DND-41 (cell line): ENCODE results near the gene HAND1.

Experiments used
- ATAC-seq: fragments of 200-7000 bp; cut with Tn5 transposase; 3 replicates; pipeline ENCODE4 v1.9.1; 2021; ENCODE audit warnings: low read depth; ENCODE audit not compliant: insufficient read depth
- DNase-seq: peaks from one replicate; pipeline ENCODE4 v3.0.0-alpha.2; 2020
- H2AFZ ChIP-seq: 2 replicates; pipeline ENCODE4 v1.6.0; 2012; ENCODE audit warnings: low read depth, low read length
- H3K27ac ChIP-seq: 2 replicates; pipeline ENCODE4 v1.5.1; 2012; ENCODE audit warnings: low read length, inconsistent platforms
- H3K27me3 ChIP-seq: fragments of 200-600 bp; sonication (generic); 2 replicates; pipeline ENCODE4 v1.6.0; 2012; ENCODE audit warnings: low read length, mild to moderate bottlenecking, inconsistent platforms; ENCODE audit not compliant: insufficient read depth, poor library complexity
- H3K36me3 ChIP-seq: 2 replicates; pipeline ENCODE4 v1.5.1; 2012; ENCODE audit warnings: low read length, inconsistent platforms; ENCODE audit not compliant: insufficient read depth
- H3K4me1 ChIP-seq: 2 replicates; pipeline ENCODE4 v1.5.1; 2012; ENCODE audit warnings: mild to moderate bottlenecking, low read length; ENCODE audit not compliant: insufficient read depth
- H3K4me2 ChIP-seq: 2 replicates; pipeline ENCODE4 v1.6.0; 2012; ENCODE audit warnings: mild to moderate bottlenecking, moderate library complexity, low read length, inconsistent platforms; ENCODE audit not compliant: insufficient read depth
- H3K4me3 ChIP-seq, 2 experiments: fragments of 200-600 bp in 1 of 2; shearing (Covaris generic) in 1 of 2; 2 replicates each; pipeline ENCODE4 v1.5.1; 2012 to 2016; ENCODE audit warnings: inconsistent platforms in 2 of 2, low read length in 2 of 2, mild to moderate bottlenecking in 2 of 2, low read depth in 1 of 2, moderate library complexity in 1 of 2
- H3K79me2 ChIP-seq: 2 replicates; pipeline ENCODE4 v1.6.0; 2012; ENCODE audit warnings: low read length, inconsistent platforms; ENCODE audit not compliant: insufficient read depth
- H3K9ac ChIP-seq: 2 replicates; pipeline ENCODE4 v1.6.0; 2012; ENCODE audit warnings: low read depth, mild to moderate bottlenecking, inconsistent platforms, low read length, moderate library complexity
- H3K9me3 ChIP-seq: 2 replicates; pipeline ENCODE4 v1.5.1; 2012; ENCODE audit warnings: low read length, moderate library complexity, mild to moderate bottlenecking, inconsistent platforms; ENCODE audit not compliant: insufficient read depth, severe bottlenecking
- H4K20me1 ChIP-seq: 2 replicates; pipeline ENCODE4 v1.6.0; 2012; ENCODE audit warnings: low read length; ENCODE audit not compliant: insufficient read depth
- CTCF ChIP-seq: IDR thresholded peaks from 2 replicates; pipeline ENCODE4 v1.5.1; 2012; ENCODE audit warnings: borderline replicate concordance, low read length, moderate library complexity, mild to moderate bottlenecking; ENCODE audit not compliant: poor library complexity, severe bottlenecking; ENCODE audit errors: extremely low read depth
- EZH2 ChIP-seq: IDR thresholded peaks from 3 replicates; pipeline ENCODE4 v1.6.1; 2012; ENCODE audit warnings: borderline replicate concordance, low read depth, mild to moderate bottlenecking, moderate library complexity, low read length, inconsistent platforms; ENCODE audit not compliant: severe bottlenecking

Gene HAND1

GRCh38 chr5:154444556-154445421, 33.2 kb downstream of the HAND1 start:
- peak overlapping the region; percentile 89 for H3K9ac ChIP-seq
- peak overlapping the region; percentile 96 to 98 for H3K4me3 ChIP-seq
- peak overlapping the region; percentile 87 for H3K27ac ChIP-seq
- H3K79me2 ChIP-seq = peaks cover 56% of the 10 kb centered on the region
- H2AFZ ChIP-seq = peak overlapping the region; percentile 86
- peak overlapping the region; percentile 95 for H3K4me2 ChIP-seq
- peaks cover 34% of the 10 kb centered on the region for H3K36me3 ChIP-seq
- no peak for TF ChIP-seq EZH2
- TF ChIP-seq CTCF = no peak
- no peaks in the 10 kb centered on the region for H3K9me3 ChIP-seq
- H3K4me1 ChIP-seq = peaks cover 42% of the 10 kb centered on the region
- DNase-seq (peak; percentile 30), ATAC-seq (peak; percentile 29)
- peaks cover 29% of the 10 kb centered on the region for H4K20me1 ChIP-seq
- no peaks in the 10 kb centered on the region for H3K27me3 ChIP-seq

- TF ChIP-seq CTCF = no peak
- Histone ChIP-seq H3K4me3 (no peak overlapping the region), H3K4me2 (no peak overlapping the region), H3K9me3 (no peaks in the 10 kb centered on the region), H2AFZ (no peak overlapping the region), H3K27me3 (no peaks in the 10 kb centered on the region), H3K79me2 (peaks cover 38% of the 10 kb centered on the region), H4K20me1 (peaks cover 12% of the 10 kb centered on the region), H3K36me3 (peaks cover 45% of the 10 kb centered on the region), H3K4me1 (peaks cover 26% of the 10 kb centered on the region), H3K9ac (no peak overlapping the region), H3K27ac (no peak overlapping the region)
- DNase-seq (no peak), ATAC-seq (no peak)
Measured at GRCh38 chr5:154442801-154443200, 35.2 kb downstream of the HAND1 start.

GRCh38 chr5:154440540-154440939, 37.5 kb downstream of the HAND1 start:
- H3K4me3 ChIP-seq = no peak overlapping the region
- no peaks in the 10 kb centered on the region for H3K9me3 ChIP-seq
- H3K27me3 ChIP-seq = no peaks in the 10 kb centered on the region
- peaks cover 66% of the 10 kb centered on the region for H3K36me3 ChIP-seq
- TF ChIP-seq CTCF = no peak
- no peak for TF ChIP-seq EZH2
- no peak for ATAC-seq
- H3K27ac ChIP-seq = no peak overlapping the region
- DNase-seq = no peak
- no peak overlapping the region for H2AFZ ChIP-seq
- H3K9ac ChIP-seq = no peak overlapping the region
- no peak overlapping the region for H3K4me2 ChIP-seq
- H3K4me1 ChIP-seq = peaks cover 15% of the 10 kb centered on the region
- no peaks in the 10 kb centered on the region for H4K20me1 ChIP-seq
- H3K79me2 ChIP-seq = peaks cover 18% of the 10 kb centered on the region
